HEK293T (cell line): ENCODE measurements around the gene C11orf68.

Source experiments
- CTCF ChIA-PET: fragments of 350-600 bp; formaldehyde crosslinking; extraction: SDS; loops from one replicate; lab custom pipeline; 2021; ENCODE audit warnings: antibody characterized with exemption, inconsistent platforms; lab: Yijun Ruan, JAX
- POLR2A ChIA-PET: fragments of 350-600 bp; formaldehyde crosslinking; extraction: SDS; loops from one replicate; lab custom pipeline; 2020; ENCODE audit warnings: antibody characterized with exemption, inconsistent platforms; lab: Yijun Ruan, JAX
- DNase-seq: peaks from one replicate; pipeline ENCODE4 v3.0.0; 2012; ENCODE audit warnings: mixed read lengths; ENCODE audit errors: extremely low spot score
- ARNT ChIP-seq: fragments of 450-650 bp; IDR thresholded peaks from 2 replicates; pipeline ENCODE4 v1.6.1; 2017; ENCODE audit warnings: mild to moderate bottlenecking
- BHLHE40 ChIP-seq: fragments of 450-650 bp; IDR thresholded peaks from 2 replicates; pipeline ENCODE4 v1.6.1; 2016; ENCODE audit warnings: mild to moderate bottlenecking, moderate library complexity, borderline replicate concordance
- CTBP1 ChIP-seq: fragments of 450-650 bp; IDR thresholded peaks from 2 replicates; pipeline ENCODE4 v1.6.1; 2016; ENCODE audit warnings: borderline replicate concordance
- ELF4 ChIP-seq: fragments of 450-650 bp; IDR thresholded peaks from 2 replicates; pipeline ENCODE4 v1.6.1; 2017; ENCODE audit warnings: antibody characterized with exemption
- FOXA1 ChIP-seq: fragments of 450-650 bp; IDR thresholded peaks from 2 replicates; pipeline ENCODE4 v1.6.1; 2016; ENCODE audit warnings: mild to moderate bottlenecking
- FOXK2 ChIP-seq: fragments of 450-650 bp; IDR thresholded peaks from 2 replicates; pipeline ENCODE4 v1.6.1; 2016; ENCODE audit warnings: mild to moderate bottlenecking
- FOXM1 ChIP-seq: fragments of 450-650 bp; IDR thresholded peaks from 2 replicates; pipeline ENCODE4 v1.6.1; 2017; ENCODE audit warnings: mild to moderate bottlenecking, borderline replicate concordance
- HDGF ChIP-seq: fragments of 450-650 bp; IDR thresholded peaks from 2 replicates; pipeline ENCODE4 v1.6.1; 2017; ENCODE audit warnings: antibody characterized with exemption, borderline replicate concordance
- L3MBTL2 ChIP-seq: fragments of 450-650 bp; conservative IDR thresholded peaks from 2 replicates; pipeline ENCODE4 v1.6.1; 2016; ENCODE audit warnings: mild to moderate bottlenecking
- LEF1 ChIP-seq: fragments of 450-650 bp; IDR thresholded peaks from 2 replicates; pipeline ENCODE4 v1.6.1; 2017; ENCODE audit warnings: mild to moderate bottlenecking, borderline replicate concordance
- NFRKB ChIP-seq: fragments of 450-650 bp; IDR thresholded peaks from 2 replicates; pipeline ENCODE4 v1.6.1; 2016; ENCODE audit warnings: mild to moderate bottlenecking, moderate library complexity
- SP1 ChIP-seq: fragments of 450-650 bp; IDR thresholded peaks from 2 replicates; pipeline ENCODE4 v1.6.1; 2017
- SUZ12 ChIP-seq: fragments of 450-650 bp; IDR thresholded peaks from 2 replicates; pipeline ENCODE4 v1.6.1; 2016; ENCODE audit warnings: mild to moderate bottlenecking
- TARDBP ChIP-seq: fragments of 450-650 bp; IDR thresholded peaks from 2 replicates; pipeline ENCODE4 v1.6.1; 2016
- ZNF384 ChIP-seq: fragments of 450-650 bp; IDR thresholded peaks from 2 replicates; pipeline ENCODE4 v1.6.1; 2016
- TF ChIP-seq, protein P1 (sequence below): fragments of 450-650 bp; IDR thresholded peaks from 2 replicates; pipeline ENCODE4 v1.6.1; 2016

C11orf68 gene

GRCh38 chr11:65961267-65962140, 42.6 kb upstream of the C11orf68 start, which contains the start of gene SART1:
SART1 (plus strand) TSS chr11:65961734; CDS start chr11:65961781, 47 bp downstream.
- ChIA-PET CTCF (interaction anchor here (1.1 kb wide), 1 partner anchor 74 kb away, joined by 4 read pairs; the partner anchor contains the start of gene FIBP), POLR2A (interaction anchor here (0.7 to 1.9 kb wide), 7 partner anchors 10 to 102 kb away, joined by 3 to 9 read pairs (median 4); partner anchors contain the start of genes BANF1, CCDC85B, EIF1AD and FIBP)
- TF ChIP-seq FOXK2 (peak; percentile 96), ARNT (no peak), ELF4 (peak; percentile 95), CTBP1 (no peak)
- DNase-seq, result peak; percentile 100

DNA sequence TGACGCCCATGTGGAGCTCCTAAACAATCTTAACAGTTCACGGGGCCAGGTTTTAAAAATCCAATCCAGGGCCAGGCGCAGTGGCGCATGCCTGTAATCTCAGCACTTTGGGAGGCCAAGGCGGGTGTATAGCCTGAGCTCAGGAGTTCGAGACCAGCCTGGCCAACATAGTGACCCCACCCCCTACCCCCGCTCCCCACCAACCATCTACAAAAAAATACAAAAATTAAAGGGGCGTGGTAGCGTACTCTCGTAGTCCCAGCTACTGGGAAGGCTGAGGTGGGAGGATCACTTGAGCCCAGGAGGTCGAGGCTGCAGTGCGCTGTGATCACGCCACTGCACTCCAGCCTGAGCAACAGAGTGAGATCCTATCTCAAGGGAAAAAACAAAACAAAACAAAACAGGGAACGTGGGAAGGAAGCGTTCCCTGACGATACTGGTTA, 42.0 kb upstream of the C11orf68 start:
- ChIA-PET CTCF (interaction anchor here (1.1 kb wide), 1 partner anchor 73 kb away, joined by 4 read pairs; the partner anchor contains the start of gene FIBP), POLR2A (interaction anchor here (0.9 to 1.9 kb wide), 5 partner anchors 10 to 101 kb away, joined by 3 to 9 read pairs (median 4); partner anchors contain the start of genes BANF1, CCDC85B, EIF1AD and FIBP)
- DNase-seq, result no peak
- TF ChIP-seq FOXK2 (no peak), CTBP1 (no peak), FOXM1 (no peak), NFRKB (no peak), SUZ12 (no peak), ARNT (no peak), ELF4 (no peak), L3MBTL2 (no peak), LEF1 (no peak)

DNA sequence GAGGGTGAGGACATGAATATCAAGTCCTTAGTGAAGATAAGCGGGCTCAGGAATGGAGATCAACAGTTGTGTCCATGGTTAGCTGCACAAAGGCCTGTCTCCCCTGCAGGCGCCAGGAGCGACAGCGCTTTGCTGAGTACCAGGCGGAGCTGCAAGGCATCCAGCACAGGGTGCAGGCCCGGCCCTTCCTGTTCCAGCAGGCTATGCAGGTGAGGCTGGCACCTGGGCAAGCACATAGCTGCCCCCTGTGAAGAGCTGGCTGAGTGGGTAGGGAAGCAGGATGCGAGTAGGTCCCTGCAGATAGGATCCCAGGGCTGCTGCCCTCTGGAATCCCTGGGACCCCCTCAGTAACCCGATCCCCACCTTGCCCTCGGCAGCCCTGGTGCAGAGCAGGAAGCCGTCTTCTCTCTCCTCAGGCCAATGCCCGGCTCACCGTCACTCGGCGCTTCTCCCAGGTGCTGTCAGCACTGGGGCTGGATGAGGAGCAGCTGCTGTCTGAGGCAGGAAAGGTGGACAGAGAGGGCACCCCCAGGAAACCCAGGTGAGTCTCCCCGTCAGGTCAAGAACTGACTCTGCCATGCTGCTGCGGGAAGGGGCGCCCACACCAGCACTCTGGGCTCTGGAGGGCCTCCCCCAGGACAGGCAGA, 40.0 kb upstream of the C11orf68 start:
- TF ChIP-seq ELF4 (no peak), L3MBTL2 (no peak), FOXK2 (no peak), FOXA1 (no peak), LEF1 (no peak), ARNT (no peak), SP1 (no peak)
- no peak for DNase-seq
- CTCF ChIA-PET, result no interaction called here
- POLR2A ChIA-PET, result no interaction called here

- DNase-seq, result no peak
- POLR2A ChIA-PET, result interaction anchor here (1.5 kb wide), 1 partner anchor 70 kb away, joined by 4 read pairs; the partner anchor contains the start of gene FIBP
- TF ChIP-seq SP1 (no peak), HDGF (no peak), LEF1 (no peak), ARNT (no peak), ZNF384 (no peak), FOXM1 (no peak)
- TF ChIP-seq, protein P1, sequence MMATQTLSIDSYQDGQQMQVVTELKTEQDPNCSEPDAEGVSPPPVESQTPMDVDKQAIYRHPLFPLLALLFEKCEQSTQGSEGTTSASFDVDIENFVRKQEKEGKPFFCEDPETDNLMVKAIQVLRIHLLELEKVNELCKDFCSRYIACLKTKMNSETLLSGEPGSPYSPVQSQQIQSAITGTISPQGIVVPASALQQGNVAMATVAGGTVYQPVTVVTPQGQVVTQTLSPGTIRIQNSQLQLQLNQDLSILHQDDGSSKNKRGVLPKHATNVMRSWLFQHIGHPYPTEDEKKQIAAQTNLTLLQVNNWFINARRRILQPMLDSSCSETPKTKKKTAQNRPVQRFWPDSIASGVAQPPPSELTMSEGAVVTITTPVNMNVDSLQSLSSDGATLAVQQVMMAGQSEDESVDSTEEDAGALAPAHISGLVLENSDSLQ, result no peak
- CTCF ChIA-PET, result no interaction called here
Measured at GRCh38 chr11:65958291-65958690, 39.4 kb upstream of the C11orf68 start.

GRCh38 chr11:65954771-65955170, 35.9 kb upstream of the C11orf68 start:
- CTCF ChIA-PET, result interaction anchor here (0.6 kb wide), 2 partner anchors 528 to 1024 kb away, joined by 3 read pairs; no protein-coding TSS in a partner anchor
- DNase-seq, result no peak
- TF ChIP-seq FOXM1, result no peak
- no peak for TF ChIP-seq SUZ12
- no peak for TF ChIP-seq NFRKB
- no peak for TF ChIP-seq ZNF384
- POLR2A ChIA-PET, result no interaction called here

DNA sequence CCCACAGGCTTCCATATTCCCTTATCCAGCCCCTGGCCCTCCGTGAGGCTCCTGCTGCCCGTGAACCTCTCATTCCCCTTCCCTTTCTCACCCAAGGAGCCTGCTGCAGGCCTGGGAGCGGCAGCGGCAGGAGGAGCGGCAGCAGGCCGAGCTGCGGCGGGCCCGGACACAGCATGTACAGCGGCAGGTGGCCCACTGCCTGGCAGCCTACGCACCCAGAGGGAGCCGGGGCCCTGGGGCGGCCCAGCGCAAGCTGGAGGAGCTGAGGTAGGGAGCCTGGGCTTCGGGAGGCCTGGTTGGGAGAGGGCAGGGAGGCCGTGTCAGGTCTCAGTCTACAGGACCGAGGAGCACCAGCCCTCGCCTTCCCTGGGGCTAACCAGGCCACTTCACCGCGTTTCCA, 34.6 kb upstream of the C11orf68 start:
- no peak for DNase-seq
- TF ChIP-seq TARDBP (no peak), FOXK2 (no peak), LEF1 (no peak), HDGF (no peak), NFRKB (no peak), FOXA1 (no peak), ZNF384 (no peak), L3MBTL2 (no peak), SP1 (no peak), BHLHE40 (no peak), ARNT (no peak), FOXM1 (no peak), ELF4 (no peak), CTBP1 (no peak), SUZ12 (no peak)
- TF ChIP-seq, protein P1, result no peak
- ChIA-PET POLR2A (no interaction called here), CTCF (no interaction called here)
